ENCODE results near the gene SLC3A2. TPM values are rescaled to one million over a fixed set of nuclear protein-coding genes. Genes with fewer than 3 reads are reported as not detected.

SLC3A2 gene
- total RNA-seq (2022; extraction: Qiagen RNA extraction), result 893 to 1,052 TPM (median 950 TPM) in 5 replicates

DNA sequence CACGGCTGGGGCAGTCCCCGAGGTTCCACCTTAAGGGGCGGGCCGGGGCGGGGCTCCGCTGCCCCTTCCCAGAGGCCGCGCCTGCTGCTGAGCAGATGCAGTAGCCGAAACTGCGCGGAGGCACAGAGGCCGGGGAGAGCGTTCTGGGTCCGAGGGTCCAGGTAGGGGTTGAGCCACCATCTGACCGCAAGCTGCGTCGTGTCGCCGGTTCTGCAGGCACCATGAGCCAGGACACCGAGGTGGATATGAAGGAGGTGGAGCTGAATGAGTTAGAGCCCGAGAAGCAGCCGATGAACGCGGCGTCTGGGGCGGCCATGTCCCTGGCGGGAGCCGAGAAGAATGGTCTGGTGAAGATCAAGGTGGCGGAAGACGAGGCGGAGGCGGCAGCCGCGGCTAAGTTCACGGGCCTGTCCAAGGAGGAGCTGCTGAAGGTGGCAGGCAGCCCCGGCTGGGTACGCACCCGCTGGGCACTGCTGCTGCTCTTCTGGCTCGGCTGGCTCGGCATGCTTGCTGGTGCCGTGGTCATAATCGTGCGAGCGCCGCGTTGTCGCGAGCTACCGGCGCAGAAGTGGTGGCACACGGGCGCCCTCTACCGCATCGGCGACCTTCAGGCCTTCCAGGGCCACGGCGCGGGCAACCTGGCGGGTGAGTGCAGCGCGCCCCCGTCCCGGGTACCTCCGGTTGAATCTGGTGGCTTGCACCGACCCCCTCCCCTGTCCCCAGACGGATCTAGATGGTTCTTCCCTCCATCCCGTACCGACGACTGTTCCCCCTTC, at the start of gene SLC3A2:
Gene SLC3A2 (plus strand): TSS at position 94 of the 776 bp plus-strand sequence. CDS start 128 bp downstream, at position 222.

DNA sequence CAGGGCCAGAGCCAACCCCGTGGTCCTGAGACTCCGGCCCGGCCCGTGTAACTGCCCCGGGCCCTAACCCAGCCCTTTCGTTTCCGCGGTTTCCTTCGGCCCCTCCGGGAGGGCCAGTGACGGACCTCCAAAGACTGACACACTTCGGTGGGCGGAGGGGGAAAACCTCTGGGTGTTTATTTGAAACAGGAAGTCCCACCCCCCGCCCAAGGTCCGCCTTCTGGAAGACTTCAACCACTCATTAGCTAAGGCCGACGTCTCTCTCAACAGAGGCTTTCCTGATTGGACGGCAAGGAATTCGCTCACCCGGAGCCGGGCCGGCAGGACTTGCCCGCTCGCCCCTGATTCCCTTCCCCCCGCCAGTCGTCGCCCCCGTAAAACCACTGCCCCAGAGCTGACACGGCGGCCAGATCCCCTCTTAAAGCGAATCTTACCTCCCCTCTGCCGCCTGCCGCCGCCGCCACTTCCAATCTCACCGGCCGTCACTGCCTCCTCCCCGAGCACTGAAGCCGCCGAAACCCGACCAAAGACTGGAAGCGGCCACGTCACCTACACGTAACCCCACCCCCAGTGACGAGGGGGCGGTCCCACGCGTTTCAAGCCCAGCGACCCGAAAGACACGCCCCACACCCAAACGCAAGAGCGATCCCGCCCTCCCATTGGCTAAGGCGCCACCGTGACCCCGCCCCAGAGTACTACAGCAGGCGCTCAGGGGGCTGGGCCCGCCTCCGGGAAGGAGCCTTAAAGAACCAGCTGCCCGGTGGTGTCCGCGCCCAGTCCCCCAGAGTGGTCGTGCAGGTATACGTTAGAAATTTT, 49.0 kb upstream of the SLC3A2 start, which contains the start of gene STX5:
Gene STX5 (minus strand): TSS at position 532 of the 816 bp plus-strand sequence. CDS start 808 bp downstream, outside the sequence.

GRCh38 chr11:62832336-62833234, 48.1 kb upstream of the SLC3A2 start, which contains the start of gene TEX54:
TEX54 (minus strand) TSS chr11:62832841.

GRCh38 chr11:62839050-62839945, 41.4 kb upstream of the SLC3A2 start, which contains the start of gene WDR74:
WDR74 (minus strand) TSS chr11:62839590; CDS start chr11:62839570, 20 bp downstream.

GRCh38 chr11:62921201-62921572, 40.5 kb downstream of the SLC3A2 start, which contains the start of gene CHRM1:
CHRM1 (minus strand) TSS chr11:62921363; CDS start chr11:62911100, 10,263 bp downstream.

Other genes with a start within 250 kb of the SLC3A2 start
- gene GANAB, start 234.3 kb upstream of the SLC3A2 start, total RNA-seq (2022; extraction: Qiagen RNA extraction), result 248 to 270 TPM (median 260 TPM) in 5 replicates
- gene INTS5, start 227.6 kb upstream of the SLC3A2 start, total RNA-seq (2022; extraction: Qiagen RNA extraction), result 19.1 to 23.0 TPM (median 22.6 TPM) in 5 replicates
- 118 to 140 TPM (median 121 TPM) in 5 replicates for gene C11orf98, start 215.7 kb upstream of the SLC3A2 start, total RNA-seq (2022; extraction: Qiagen RNA extraction)
- gene CSKMT, start 215.6 kb upstream of the SLC3A2 start, total RNA-seq (2022; extraction: Qiagen RNA extraction), result 6.9 to 15.1 TPM (median 13.5 TPM) in 5 replicates
- 23.4 to 38.0 TPM (median 35.7 TPM) in 5 replicates for gene UQCC3, start 209.2 kb upstream of the SLC3A2 start, total RNA-seq (2022; extraction: Qiagen RNA extraction)
- gene LBHD1, start 208.6 kb upstream of the SLC3A2 start, total RNA-seq (2022; extraction: Qiagen RNA extraction), result 4.0 to 5.1 TPM (median 4.8 TPM) in 5 replicates
- 113 to 126 TPM (median 120 TPM) in 5 replicates for gene UBXN1, start 201.8 kb upstream of the SLC3A2 start, total RNA-seq (2022; extraction: Qiagen RNA extraction)
- gene LRRN4CL, start 191.4 kb upstream of the SLC3A2 start, total RNA-seq (2022; extraction: Qiagen RNA extraction), result 0.07 to 0.10 TPM (median 0.08 TPM) in 3 of 5 replicates, not detected in the others
- gene BSCL2, start 173.5 kb upstream of the SLC3A2 start, total RNA-seq (2022; extraction: Qiagen RNA extraction), result 53.3 to 85.7 TPM (median 68.0 TPM) in 5 replicates
- gene GNG3, start 173.2 kb upstream of the SLC3A2 start, total RNA-seq (2022; extraction: Qiagen RNA extraction), result not detected in 5 replicates
- gene HNRNPUL2, start 153.4 kb upstream of the SLC3A2 start, total RNA-seq (2022; extraction: Qiagen RNA extraction), result 38.1 to 42.3 TPM (median 39.3 TPM) in 5 replicates
- gene TTC9C, start 152.4 kb upstream of the SLC3A2 start, total RNA-seq (2022; extraction: Qiagen RNA extraction), result 28.8 to 30.0 TPM (median 29.4 TPM) in 5 replicates
- 1.3 to 1.8 TPM (median 1.5 TPM) in 5 replicates for gene ZBTB3, start 126.7 kb upstream of the SLC3A2 start, total RNA-seq (2022; extraction: Qiagen RNA extraction)
- gene POLR2G, start 119.3 kb upstream of the SLC3A2 start, total RNA-seq (2022; extraction: Qiagen RNA extraction), result 161 to 178 TPM (median 174 TPM) in 5 replicates
- 12.2 to 15.7 TPM (median 14.0 TPM) in 5 replicates for gene TAF6L, start 109.5 kb upstream of the SLC3A2 start, total RNA-seq (2022; extraction: Qiagen RNA extraction)
- 68.8 to 94.9 TPM (median 86.7 TPM) in 5 replicates for gene TMEM179B, start 93.5 kb upstream of the SLC3A2 start, total RNA-seq (2022; extraction: Qiagen RNA extraction)
- 19.7 to 28.7 TPM (median 27.7 TPM) in 5 replicates for gene TMEM223, start 88.9 kb upstream of the SLC3A2 start, total RNA-seq (2022; extraction: Qiagen RNA extraction)
- gene NXF1, start 75.5 kb upstream of the SLC3A2 start, total RNA-seq (2022; extraction: Qiagen RNA extraction), result 38.7 to 55.4 TPM (median 50.7 TPM) in 5 replicates
- gene STX5, start 48.8 kb upstream of the SLC3A2 start, total RNA-seq (2022; extraction: Qiagen RNA extraction), result 19.5 to 24.9 TPM (median 23.9 TPM) in 5 replicates
- not detected in 5 replicates for gene TEX54, start 48.1 kb upstream of the SLC3A2 start, total RNA-seq (2022; extraction: Qiagen RNA extraction)
- gene WDR74, start 41.3 kb upstream of the SLC3A2 start, total RNA-seq (2022; extraction: Qiagen RNA extraction), result 74.3 to 82.0 TPM (median 79.5 TPM) in 5 replicates
- gene CHRM1, start 40.5 kb downstream of the SLC3A2 start, total RNA-seq (2022; extraction: Qiagen RNA extraction), result 0.03 to 0.08 TPM (median 0.07 TPM) in 4 of 5 replicates, not detected in the other
- not detected in 5 replicates for gene SLC22A6, start 104.1 kb downstream of the SLC3A2 start, total RNA-seq (2022; extraction: Qiagen RNA extraction)
- not detected in 5 replicates for gene SLC22A8, start 134.9 kb downstream of the SLC3A2 start, total RNA-seq (2022; extraction: Qiagen RNA extraction)

Data from A549 treated with AZD2906 at 1 μM for 4 hours (cell line).